H1 (cell line): Measurements from ENCODE around the gene GIPC2. TPM values are rescaled to one million over a fixed set of nuclear protein-coding genes. Genes with fewer than 3 reads are reported as not detected.

ENCODE experiments used
- CTCF ChIA-PET: fragments of 300-600 bp; sonication (Branson Sonifier 250); formaldehyde crosslinking; loops from one replicate; lab custom pipeline; 2021; ENCODE audit not compliant: partially characterized antibody; lab: Charles Lee
- POLR2A ChIA-PET: fragments of 300-600 bp; sonication (Branson Sonifier 250); formaldehyde crosslinking; loops from one replicate; lab custom pipeline; 2021; ENCODE audit warnings: inconsistent platforms; ENCODE audit not compliant: partially characterized antibody; lab: Charles Lee
- DNase-seq, 2 experiments: peaks; one replicate each; pipeline versions ENCODE4 v3.0.0 to v3.0.0-alpha.2; 2010 to 2022; ENCODE audit warnings: low spot score in 2 of 2, low read depth in 1 of 2, mixed read lengths in 1 of 2
- FAIRE-seq: peaks from 2 replicates; lab custom pipeline; 2011; peaks lifted over from hg19 to GRCh38; lab: Jason Lieb, UNC
- H2AFZ ChIP-seq: 2 replicates; pipeline ENCODE4 v1.8.1; 2012; ENCODE audit warnings: low read length, inconsistent platforms
- H2AK5ac ChIP-seq: 2 replicates; pipeline ENCODE4 v1.6.1; 2013; ENCODE audit warnings: low read depth, low read length
- H2BK120ac ChIP-seq: replicated peaks from 2 replicates; pipeline ENCODE3; 2013; ENCODE audit warnings: low read depth, low read length, inconsistent platforms
- H2BK12ac ChIP-seq: 2 replicates; pipeline ENCODE4 v1.6.1; 2013; ENCODE audit warnings: low read depth, low read length
- H2BK15ac ChIP-seq: 2 replicates; pipeline ENCODE4 v1.6.1; 2013; ENCODE audit warnings: low read length
- H2BK20ac ChIP-seq: 2 replicates; pipeline ENCODE4 v1.6.1; 2013; ENCODE audit warnings: low read length
- H2BK5ac ChIP-seq: 2 replicates; pipeline ENCODE4 v1.6.1; 2013; ENCODE audit warnings: low read depth, low read length
- H3K14ac ChIP-seq: 2 replicates; pipeline ENCODE4 v1.6.1; 2013; ENCODE audit warnings: inconsistent platforms; ENCODE audit not compliant: insufficient read length
- H3K18ac ChIP-seq: 2 replicates; pipeline ENCODE4 v1.6.1; 2013; ENCODE audit warnings: low read length; ENCODE audit errors: extremely low read depth
- H3K23ac ChIP-seq: 2 replicates; pipeline ENCODE4 v1.6.1; 2013; ENCODE audit warnings: inconsistent platforms; ENCODE audit not compliant: insufficient read length
- H3K23me2 ChIP-seq: 2 replicates; pipeline ENCODE4 v1.6.1; 2013; ENCODE audit warnings: low read depth, low read length
- H3K27ac ChIP-seq: 2 replicates; pipeline ENCODE4 v1.6.1; 2011; ENCODE audit warnings: low read depth, low read length, inconsistent platforms
- H3K27me3 ChIP-seq, 4 experiments: replicated peaks in 1 of 4; 1 replicate in 1 of 4; 2 replicates in 3 of 4; pipeline versions ENCODE4 v1.6.1 to v1.8.1; 2011 to 2013; ENCODE audit warnings: low read length in 3 of 4, mild to moderate bottlenecking in 3 of 4, inconsistent platforms in 2 of 4, mixed read lengths in 2 of 4, moderate library complexity in 1 of 4; ENCODE audit not compliant: control insufficient read depth in 3 of 4, insufficient read depth in 3 of 4; ENCODE audit errors: extremely low read depth in 1 of 4
- H3K36me3 ChIP-seq, 4 experiments: 2 replicates each; pipeline versions ENCODE4 v1.6.1 to v1.8.1; 2011 to 2013; ENCODE audit warnings: mild to moderate bottlenecking in 4 of 4, low read length in 3 of 4, moderate library complexity in 2 of 4, control low read depth in 1 of 4, inconsistent platforms in 1 of 4; ENCODE audit not compliant: insufficient read depth in 4 of 4, control insufficient read depth in 2 of 4
- H3K4ac ChIP-seq: replicated peaks from 2 replicates; pipeline ENCODE3; 2013; ENCODE audit warnings: low read length, low read depth, mixed read lengths, inconsistent platforms; ENCODE audit not compliant: insufficient read length
- H3K4me1 ChIP-seq, 4 experiments: replicated peaks in 1 of 4; 1 replicate in 1 of 4; 2 replicates in 3 of 4; pipeline versions ENCODE4 v1.6.1 to v1.8.1; 2011 to 2013; ENCODE audit warnings: low read length in 3 of 4, inconsistent platforms in 2 of 4, mixed read lengths in 1 of 4; ENCODE audit not compliant: insufficient read depth in 4 of 4, control insufficient read depth in 3 of 4
- H3K4me2 ChIP-seq, 2 experiments: 2 replicates each; pipeline versions ENCODE4 v1.6.1 to v1.8.1; 2011 to 2013; ENCODE audit warnings: low read depth in 2 of 2, low read length in 2 of 2, control low read depth in 1 of 2, inconsistent platforms in 1 of 2, mild to moderate bottlenecking in 1 of 2; ENCODE audit not compliant: insufficient read depth in 1 of 2
- H3K4me3 ChIP-seq, 4 experiments: fragments of 200-600, 300-600 bp in 1 of 4; sonication (generic), shearing (Covaris generic), sonication (Bioruptor Twin) in 1 of 4; 2 replicates each; pipeline versions ENCODE4 v1.5.1 to v1.8.1; 2011 to 2016; ENCODE audit warnings: low read length in 4 of 4, low read depth in 3 of 4, control low read depth in 2 of 4, inconsistent platforms in 2 of 4, mild to moderate bottlenecking in 2 of 4, mixed read lengths in 1 of 4, moderate library complexity in 1 of 4; ENCODE audit not compliant: insufficient read depth in 2 of 4; ENCODE audit errors: extremely low read depth in 1 of 4
- H3K56ac ChIP-seq: replicated peaks from 2 replicates; pipeline ENCODE3; 2013; ENCODE audit warnings: low read depth, mild to moderate bottlenecking, mixed read lengths, low read length, inconsistent platforms; ENCODE audit not compliant: insufficient read length
- H3K79me1 ChIP-seq: 2 replicates; pipeline ENCODE4 v1.6.1; 2013; ENCODE audit warnings: low read depth, low read length, control low read depth
- H3K79me2 ChIP-seq, 2 experiments: 2 replicates each; pipeline versions ENCODE4 v1.6.1 to v1.8.1; 2012 to 2013; ENCODE audit warnings: low read length in 2 of 2, mild to moderate bottlenecking in 2 of 2, inconsistent platforms in 1 of 2; ENCODE audit not compliant: insufficient read depth in 2 of 2, control insufficient read depth in 1 of 2
- H3K9ac ChIP-seq, 4 experiments: replicated peaks in 1 of 4; 1 replicate in 1 of 4; 2 replicates in 3 of 4; pipeline versions ENCODE4 v1.6.1 to v1.8.1; 2011 to 2013; ENCODE audit warnings: low read depth in 3 of 4, low read length in 3 of 4, control low read depth in 2 of 4, mild to moderate bottlenecking in 2 of 4, moderate library complexity in 2 of 4, inconsistent platforms in 1 of 4; ENCODE audit errors: extremely low read depth in 1 of 4
- H3K9me3 ChIP-seq, 2 experiments: 2 replicates each; pipeline versions ENCODE4 v1.6.1 to v1.8.1; 2012 to 2013; ENCODE audit warnings: mild to moderate bottlenecking in 2 of 2, moderate library complexity in 2 of 2, control low read depth in 1 of 2, inconsistent platforms in 1 of 2, low read depth in 1 of 2, low read length in 1 of 2, mixed read lengths in 1 of 2; ENCODE audit not compliant: insufficient read depth in 2 of 2
- H4K20me1 ChIP-seq, 2 experiments: replicated peaks in 1 of 2; 2 replicates each; pipeline versions ENCODE3 to v1.8.1; 2011 to 2013; ENCODE audit warnings: inconsistent platforms in 2 of 2, low read length in 2 of 2, mild to moderate bottlenecking in 1 of 2; ENCODE audit not compliant: insufficient read depth in 2 of 2, control insufficient read depth in 1 of 2
- H4K5ac ChIP-seq: 2 replicates; pipeline ENCODE4 v1.6.1; 2013; ENCODE audit warnings: low read length, low read depth, mixed read lengths, inconsistent platforms; ENCODE audit not compliant: insufficient read length
- H4K8ac ChIP-seq: 2 replicates; pipeline ENCODE4 v1.8.0; 2013; ENCODE audit warnings: mild to moderate bottlenecking, moderate library complexity, low read length, inconsistent platforms; ENCODE audit not compliant: insufficient read depth; ENCODE audit errors: extremely low read depth
- H4K91ac ChIP-seq: replicated peaks from 2 replicates; pipeline ENCODE3; 2013; ENCODE audit warnings: low read length, mixed read lengths, inconsistent platforms; ENCODE audit not compliant: insufficient read length
- BACH1 ChIP-seq: IDR thresholded peaks from 2 replicates; pipeline ENCODE4 v1.6.1; 2012; ENCODE audit warnings: low read length, improper control_type of control experiment
- CTCF ChIP-seq, 3 experiments: IDR thresholded peaks; 1 replicate in 2 of 3; 2 replicates in 1 of 3; pipeline versions ENCODE4 v1.5.1 to v1.6.1; 2011; ENCODE audit warnings: low read length in 3 of 3, mild to moderate bottlenecking in 3 of 3, inconsistent platforms in 2 of 3, low read depth in 1 of 3, moderate library complexity in 1 of 3; ENCODE audit not compliant: insufficient read depth in 1 of 3; ENCODE audit errors: control extremely low read depth in 1 of 3
- EZH2 ChIP-seq: fragments of 200-600 bp; sonication (generic); IDR thresholded peaks from 2 replicates; pipeline ENCODE4 v1.7.1; 2012; ENCODE audit warnings: low read depth, mild to moderate bottlenecking, moderate library complexity, low read length, inconsistent platforms; ENCODE audit not compliant: severe bottlenecking
- NRF1 ChIP-seq: IDR thresholded peaks from 2 replicates; pipeline ENCODE4 v1.6.1; 2011; ENCODE audit warnings: mild to moderate bottlenecking, low read depth, low read length, improper control_type of control experiment
- RFX5 ChIP-seq: IDR thresholded peaks from 2 replicates; pipeline ENCODE4 v1.6.1; 2011; ENCODE audit warnings: low read depth, low read length, improper control_type of control experiment, borderline replicate concordance
- SAP30 ChIP-seq: fragments of 300-600 bp; sonication (generic); IDR thresholded peaks from 2 replicates; pipeline ENCODE4 v1.7.1; 2012; ENCODE audit warnings: low read length, moderate library complexity, mild to moderate bottlenecking, inconsistent platforms; ENCODE audit not compliant: insufficient read depth, insufficient replicate concordance
- TBP ChIP-seq: IDR thresholded peaks from 2 replicates; pipeline ENCODE4 v1.6.1; 2011; ENCODE audit warnings: low read depth, low read length, improper control_type of control experiment
- TCF12 ChIP-seq: IDR thresholded peaks from 2 replicates; pipeline ENCODE4 v1.6.1; 2011; ENCODE audit warnings: low read depth, mild to moderate bottlenecking, low read length
- USF2 ChIP-seq: IDR thresholded peaks from 2 replicates; pipeline ENCODE4 v1.6.1; 2011; ENCODE audit warnings: low read length, improper control_type of control experiment
- WGBS, 2 experiments: shearing (Covaris generic) in 1 of 2; methylation state at CpG; one replicate each; pipeline versions ENCODE4 v1.1.6 to v1.1.7; 2013 to 2015; ENCODE audit warnings: low lambda C conversion rate in 2 of 2, mixed read lengths in 2 of 2, inconsistent platforms in 1 of 2, low coverage in 1 of 2, missing lambda C conversion rate in 1 of 2; ENCODE audit not compliant: insufficient replicate concordance in 2 of 2, insufficient coverage in 1 of 2, insufficient read length in 1 of 2; ENCODE audit errors: extremely low coverage in 1 of 2, missing lambda C conversion rate in 1 of 2; 5-methylcytosine and 5-hydroxymethylcytosine counted together
- polyA plus RNA-seq, 7 experiments: library from polyadenylated mRNA; depleted of rRNA in 3 of 7; stranded (reverse) in 5 of 7; unstranded in 2 of 7; fragments of >200 nt in 5 of 7; fragments of 200-250 nt in 2 of 7; gene quantifications; 1 replicate in 5 of 7; 2 replicates in 1 of 7; 4 replicates in 1 of 7; pipeline versions ENCODE4 v1.2.1 to v1.2.3, GENCODE V29; 2011 to 2013; ENCODE audit warnings: missing spikeins in 2 of 7, mixed read lengths in 2 of 7
- total RNA-seq: library from RNA; stranded (reverse); fragmentation: NEBNext Ultra II Directional; extraction: Animal tissue kit (Norgen Biotek cat#: 25700); gene quantifications from 2 replicates; pipeline ENCODE4 v1.2.1, GENCODE V29; 2021

GIPC2 gene
- total and polyA plus RNA-seq, 2 of the 8 experiments (the other 6 are each of a cell fraction or from before 2014, with no cell fraction given): 0.29 to 0.69 TPM

- no peak overlapping the region for H2BK5ac ChIP-seq
- ChIA-PET CTCF (interaction anchor here (0.7 to 2.5 kb wide), 3 partner anchors 10 to 66 kb away, joined by 3 to 6 read pairs (median 5); no protein-coding TSS in a partner anchor), POLR2A (interaction anchor here (2.1 kb wide), 1 partner anchor 10 kb away, joined by 5 read pairs; no protein-coding TSS in a partner anchor)
- peaks cover 13% of the 10 kb centered on the region; the same call in 1 of the 2 replicates for H3K23me2 ChIP-seq
- H3K4me3 ChIP-seq: no peak overlapping the region
- no peak for TF ChIP-seq NRF1
- no peak for TF ChIP-seq USF2
- no peak for TF ChIP-seq TCF12
- TF ChIP-seq CTCF (IDR thresholded peaks at IDR 0.05; ENCODE audit: control extremely low read depth in 1 of 3, insufficient read depth in 1 of 3, low read depth in 1 of 3, low read length in 3 of 3): no peak
- TF ChIP-seq BACH1: no peak
- no peak for TF ChIP-seq RFX5
- TF ChIP-seq EZH2: no peak
- no peak for TF ChIP-seq SAP30
- TF ChIP-seq TBP: no peak
- FAIRE-seq (no peak), DNase-seq (no peak)
- H3K9me3 ChIP-seq: no peaks in the 10 kb centered on the region
- no peak overlapping the region for H3K23ac ChIP-seq
- H3K4ac ChIP-seq: no peak overlapping the region
- no peak overlapping the region for H4K8ac ChIP-seq
- H2AK5ac ChIP-seq: no peak overlapping the region
- no peaks in the 10 kb centered on the region for H3K79me1 ChIP-seq
- no peaks in the 10 kb centered on the region for H4K20me1 ChIP-seq
- no peak overlapping the region for H2BK120ac ChIP-seq
- no peak overlapping the region for H3K18ac ChIP-seq
- no peaks in the 10 kb centered on the region for H3K79me2 ChIP-seq
- WGBS, 2 experiments: 93% methylated on average over 3 of the region's 3 CpGs; no CpG with 5 or more reads in 1 of the 2 experiments
- H3K4me1 ChIP-seq: peaks cover 0 to 13% (median 6%) of the 10 kb centered on the region in 4 experiments; a peak in 3 of 7 replicates
- H3K56ac ChIP-seq: no peak overlapping the region
- no peak overlapping the region for H2BK20ac ChIP-seq
- peaks cover 4 to 28% (median 23%) of the 10 kb centered on the region in 4 experiments for H3K27me3 ChIP-seq
- H3K14ac ChIP-seq: no peak overlapping the region
- no peak overlapping the region for H2AFZ ChIP-seq
- H3K4me2 ChIP-seq: no peak overlapping the region
- no peak overlapping the region for H3K9ac ChIP-seq
- no peak overlapping the region for H4K91ac ChIP-seq
- H2BK15ac ChIP-seq: no peak overlapping the region
- no peak overlapping the region for H2BK12ac ChIP-seq
- no peak overlapping the region for H4K5ac ChIP-seq
- H3K27ac ChIP-seq: no peak overlapping the region
- no peaks in the 10 kb centered on the region for H3K36me3 ChIP-seq
These were observed 2.7 kb downstream of the GIPC2 start for GRCh38 chr1:78048446-78048845.
